ENCODE results near the gene GFER.
"Not testable (repeated sequence)": the region's sequence is repeated elsewhere in the genome, so short reads cannot be mapped to it uniquely, and the experiment has no call there.

Gene GFER

DNA sequence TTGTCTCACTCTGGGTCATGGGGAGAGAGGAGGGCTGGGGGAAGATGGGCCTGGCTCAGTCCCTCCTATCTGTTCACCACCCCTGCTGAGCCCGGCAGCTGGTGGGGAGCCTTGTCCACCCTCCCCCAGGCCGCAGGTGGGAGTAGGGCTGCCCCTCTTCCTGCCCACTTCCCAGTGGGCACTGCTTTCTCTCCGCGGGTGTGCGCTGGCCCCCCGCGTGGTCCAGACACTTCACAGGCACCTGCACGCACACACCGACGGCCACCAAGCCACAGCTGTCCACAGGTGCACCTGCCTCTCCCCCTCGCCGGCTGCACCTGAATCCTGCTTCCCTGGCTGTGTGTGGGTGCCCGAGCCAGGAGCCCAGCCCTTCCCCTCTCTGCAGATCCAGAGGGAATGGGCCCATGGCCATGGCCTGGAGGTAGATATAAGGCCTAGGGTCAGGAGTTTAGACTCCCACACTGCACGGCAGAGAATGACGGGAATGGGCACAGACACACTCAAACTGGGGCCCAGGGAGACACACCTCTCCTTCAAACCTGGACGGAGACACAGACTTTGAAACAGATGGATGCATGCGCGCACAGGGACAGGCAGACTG, 44.7 kb downstream of the GFER start:
- no peak for DNase-seq

DNA sequence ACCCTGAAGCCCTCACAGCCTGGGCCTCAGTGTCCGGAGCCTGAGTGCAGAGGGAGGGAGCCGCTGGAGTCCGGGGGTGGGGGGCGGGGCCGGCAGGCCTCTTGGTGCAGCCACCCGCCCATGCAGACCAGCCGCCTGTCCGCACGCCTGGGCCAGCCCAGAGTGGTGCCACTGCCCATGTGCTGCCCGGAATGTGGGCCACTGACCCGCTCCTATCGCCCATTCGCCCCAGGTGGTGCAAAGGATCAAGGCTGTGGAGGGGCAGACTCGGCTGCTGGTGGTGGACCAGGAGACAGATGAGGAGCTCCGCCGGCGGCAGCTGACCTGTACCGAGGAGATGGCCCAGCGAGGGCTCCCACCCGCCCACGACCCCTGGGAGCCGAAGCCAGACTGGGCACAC, 45.4 kb downstream of the GFER start:
- no peak for DNase-seq

DNA sequence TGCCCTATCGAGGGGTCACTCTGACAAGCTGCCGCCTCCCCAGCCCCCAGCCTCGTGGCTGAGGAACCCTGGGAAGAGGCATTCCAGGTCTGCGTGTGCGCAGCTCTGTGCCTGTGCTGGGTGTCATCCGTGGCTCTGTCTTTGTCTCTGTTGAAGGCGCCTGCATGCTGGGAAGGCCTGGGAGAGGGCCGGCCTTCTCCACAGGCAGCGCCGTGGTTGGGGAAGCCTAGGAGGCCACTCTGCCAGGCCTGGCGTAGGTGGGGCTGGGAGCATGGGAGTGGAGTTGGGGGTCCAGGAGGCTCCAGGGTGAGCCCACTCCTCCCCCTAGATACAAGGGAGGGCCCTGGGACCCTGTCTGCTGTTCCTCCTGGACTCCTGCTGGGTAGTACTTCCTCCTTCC, 46.0 kb downstream of the GFER start:
- DNase-seq: no peak

DNA sequence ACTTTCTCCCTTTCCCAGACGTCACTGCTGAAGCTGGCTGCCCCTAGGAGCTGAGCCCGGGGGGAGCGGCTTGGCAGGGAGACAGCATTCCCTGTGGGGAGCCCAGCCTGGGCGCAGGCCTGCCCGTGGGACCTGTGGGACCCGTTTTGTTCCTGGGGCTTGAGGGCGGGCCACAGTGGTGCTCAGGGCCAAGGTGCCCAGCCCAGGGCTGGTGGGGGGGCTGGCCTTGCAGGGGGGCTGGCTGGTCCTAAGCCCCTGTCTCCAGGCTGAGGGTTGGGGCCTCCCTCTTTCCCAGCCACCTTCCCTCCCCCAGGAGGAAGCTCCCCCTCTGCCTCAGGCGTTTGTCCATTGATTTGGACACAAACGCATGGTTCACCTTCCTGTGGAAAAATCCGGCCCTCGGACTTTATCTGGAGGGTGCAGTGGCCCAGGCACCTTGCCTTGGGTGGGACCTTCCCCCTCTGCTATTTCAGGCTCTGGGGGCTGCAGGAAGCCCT, 47.1 kb downstream of the GFER start:
- DNase-seq: no peak

DNA sequence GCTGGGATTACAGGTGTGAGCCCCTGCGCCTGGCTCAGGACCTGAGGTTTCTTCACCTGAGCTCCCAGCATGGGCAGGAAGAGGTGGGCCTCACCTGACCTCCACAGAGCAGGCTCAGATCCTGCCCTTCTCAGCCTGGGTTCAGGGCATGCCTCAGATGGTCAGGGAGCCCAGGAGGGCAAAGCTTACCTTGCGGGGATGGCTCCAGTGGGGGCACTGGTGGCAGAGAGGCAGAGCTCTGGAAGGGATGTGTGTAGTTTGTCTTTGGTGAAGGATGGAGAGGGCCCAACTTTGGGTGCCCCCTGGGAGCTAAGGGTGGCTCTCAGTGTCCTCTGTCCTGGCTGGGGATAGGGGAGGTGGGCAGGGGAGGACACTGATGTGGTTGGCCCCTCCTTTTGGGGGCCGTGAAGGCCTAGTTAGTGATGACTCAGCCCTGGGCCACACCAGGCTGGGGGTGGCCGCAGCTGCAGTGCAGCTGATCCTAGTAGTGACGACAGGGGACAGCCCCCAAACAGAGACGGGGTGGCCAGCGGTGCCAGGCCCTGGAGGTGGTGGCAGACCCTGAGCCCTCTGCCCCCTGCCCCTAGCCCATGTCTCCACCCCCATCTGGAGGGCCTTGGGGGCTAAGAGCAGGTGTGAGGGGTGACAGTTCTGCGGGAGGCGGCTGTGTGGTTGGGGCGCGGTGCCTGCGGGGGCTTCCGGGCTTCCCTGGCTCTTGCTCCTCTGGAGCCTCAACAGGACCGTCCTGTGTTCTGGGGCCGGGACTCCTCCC, 48.5 kb downstream of the GFER start:
- no peak for DNase-seq

DNA sequence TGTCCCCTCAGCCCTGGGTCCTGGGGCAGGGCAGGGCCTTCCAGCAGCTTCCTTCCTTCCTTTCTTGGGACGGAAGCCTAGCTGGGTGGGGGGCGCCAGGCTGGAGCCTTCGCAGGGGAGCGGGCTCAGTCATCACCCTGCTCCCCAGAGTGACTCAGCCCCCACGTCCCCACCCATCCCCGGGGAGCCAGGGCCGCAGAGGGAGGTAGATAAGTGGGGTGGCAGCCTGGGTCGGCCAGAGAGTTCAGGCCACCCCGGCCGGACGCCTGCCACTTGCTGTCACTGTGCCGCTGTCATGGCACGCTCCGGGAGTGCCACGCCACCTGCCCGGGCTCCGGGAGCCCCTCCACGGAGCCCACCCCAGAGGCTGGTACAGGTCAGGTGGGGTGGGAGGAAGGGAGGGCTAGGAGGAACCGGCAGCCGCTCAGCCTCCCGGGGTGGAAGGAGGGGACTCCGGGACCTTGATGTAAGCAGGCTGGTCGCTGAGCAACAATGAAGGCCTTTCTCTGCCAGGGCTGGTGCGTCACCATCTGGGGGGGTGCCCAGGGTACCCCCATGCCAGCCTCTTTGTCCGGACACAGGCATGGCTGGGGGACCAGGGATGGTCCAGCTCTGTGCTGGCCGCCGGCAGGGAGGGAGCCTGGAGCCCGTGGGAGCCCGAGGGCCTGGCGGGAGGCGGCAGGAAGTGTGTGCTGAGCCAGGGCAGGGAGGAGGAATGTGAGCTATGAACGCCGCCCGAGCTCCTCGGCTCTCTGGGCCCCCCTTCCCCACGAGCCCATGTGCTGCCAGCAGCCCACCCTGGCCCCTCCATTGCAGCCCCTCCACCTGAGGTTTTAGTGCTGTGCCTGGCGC, 49.3 kb downstream of the GFER start:
- DNase-seq: peak; percentile 71

DNA sequence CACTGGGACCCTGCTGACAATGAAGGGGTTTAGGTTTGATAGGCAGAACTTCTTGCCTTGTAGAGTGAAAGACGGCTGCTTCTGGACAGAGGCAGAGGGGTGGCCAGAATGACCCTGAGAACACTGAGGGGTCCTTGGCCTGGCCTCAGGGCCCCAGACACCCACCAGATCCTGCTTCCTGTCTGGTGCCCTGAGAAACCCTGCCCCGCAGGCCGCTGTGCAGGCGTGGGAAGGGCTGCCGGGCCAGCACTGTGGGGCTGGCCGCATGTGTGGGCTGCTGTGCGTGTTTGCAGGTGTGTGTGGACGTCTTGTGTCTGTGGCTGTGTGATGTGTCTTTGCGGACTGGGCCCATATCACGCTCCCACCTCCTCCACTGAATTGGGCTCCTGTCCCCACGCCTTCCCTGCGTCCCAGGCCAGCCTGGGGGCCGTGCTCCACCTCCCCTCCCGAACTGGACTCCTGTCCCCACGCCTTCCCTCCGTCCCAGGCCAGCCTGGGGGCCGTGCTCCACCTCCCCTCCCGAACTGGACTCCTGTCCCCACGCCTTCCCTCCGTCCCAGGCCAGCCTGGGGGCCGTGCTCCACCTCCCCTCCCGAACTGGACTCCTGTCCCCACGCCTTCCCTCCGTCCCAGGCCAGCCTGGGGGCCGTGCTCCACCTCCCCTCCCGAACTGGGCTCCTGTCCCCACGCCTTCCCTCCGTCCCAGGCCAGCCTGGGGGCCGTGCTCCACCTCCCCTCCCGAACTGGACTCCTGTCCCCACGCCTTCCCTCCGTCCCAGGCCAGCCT, 50.1 kb downstream of the GFER start:
- DNase-seq: not testable (repeated sequence)

DNA sequence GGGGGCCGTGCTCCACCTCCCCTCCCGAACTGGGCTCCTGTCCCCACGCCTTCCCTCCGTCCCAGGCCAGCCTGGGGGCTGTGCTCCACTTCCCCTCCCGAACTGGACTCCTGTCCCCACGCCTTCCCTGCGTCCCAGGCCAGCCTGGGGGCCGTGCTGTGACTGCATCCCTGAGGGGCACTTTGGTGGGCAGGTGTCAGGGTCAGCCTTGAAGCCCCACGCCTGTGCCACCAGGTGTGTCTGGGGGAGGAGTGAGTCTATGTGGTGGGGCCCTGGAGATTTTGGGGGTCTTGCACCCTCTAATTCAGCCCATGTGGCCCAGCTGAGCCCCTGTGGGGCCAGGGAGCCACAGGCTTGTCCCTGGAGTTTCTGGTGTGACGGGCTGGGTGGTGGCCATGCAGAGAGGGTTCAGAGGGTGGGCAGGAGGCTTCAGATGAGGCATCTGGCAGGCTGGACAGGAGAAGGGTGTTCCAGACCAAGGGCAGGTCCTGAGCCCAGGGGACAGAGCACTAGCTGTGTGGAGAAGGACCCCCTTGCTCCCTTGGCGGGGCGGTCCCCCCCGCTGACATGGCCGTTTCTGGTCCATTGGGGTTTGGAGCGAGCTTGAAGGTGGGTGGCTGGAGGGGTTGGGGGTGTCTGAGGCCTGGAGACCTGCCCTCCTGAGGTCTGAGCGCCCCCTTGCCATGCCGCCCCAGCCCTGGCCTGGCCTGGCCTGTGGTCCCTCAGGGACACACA, 50.9 kb downstream of the GFER start:
- DNase-seq: no peak

DNA sequence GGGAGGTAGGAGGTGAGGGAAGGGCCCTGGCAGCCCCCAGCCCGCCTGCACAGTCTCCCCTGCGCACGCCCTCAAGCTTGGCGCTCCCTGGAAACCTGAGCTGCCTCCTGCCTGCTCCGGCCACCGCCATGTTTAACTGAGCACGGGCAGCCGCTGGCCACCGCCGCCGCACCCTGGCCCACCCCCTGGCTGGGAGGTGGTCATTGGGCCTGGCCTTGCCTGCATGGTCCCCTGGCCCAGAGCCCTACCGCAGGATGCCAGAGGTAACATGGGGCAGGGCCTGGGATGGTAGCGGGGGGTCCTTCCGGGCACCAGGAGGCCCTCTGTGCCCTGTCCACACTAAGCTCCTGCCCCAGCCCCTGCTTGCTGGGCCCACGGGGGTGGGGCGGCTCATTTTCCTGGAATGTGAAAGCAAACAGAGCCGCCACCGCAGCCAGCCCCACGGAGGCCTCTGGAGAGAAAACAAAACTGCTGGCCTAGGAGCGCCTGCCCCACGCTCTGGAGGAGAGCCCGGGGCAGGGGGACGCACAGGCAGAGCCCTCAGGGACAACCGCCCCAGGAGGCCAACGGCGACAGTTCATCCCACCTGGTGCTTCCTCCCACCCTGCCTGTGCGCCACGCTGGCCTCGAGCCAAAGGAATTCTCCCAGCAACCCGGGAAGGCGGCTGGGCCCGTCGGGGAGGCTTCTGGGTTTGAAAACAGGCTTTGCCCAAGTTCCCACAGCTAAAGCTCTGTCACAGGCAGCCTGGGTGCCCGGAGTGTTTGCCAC, 51.6 kb downstream of the GFER start:
- peak; percentile 69 for DNase-seq

DNA sequence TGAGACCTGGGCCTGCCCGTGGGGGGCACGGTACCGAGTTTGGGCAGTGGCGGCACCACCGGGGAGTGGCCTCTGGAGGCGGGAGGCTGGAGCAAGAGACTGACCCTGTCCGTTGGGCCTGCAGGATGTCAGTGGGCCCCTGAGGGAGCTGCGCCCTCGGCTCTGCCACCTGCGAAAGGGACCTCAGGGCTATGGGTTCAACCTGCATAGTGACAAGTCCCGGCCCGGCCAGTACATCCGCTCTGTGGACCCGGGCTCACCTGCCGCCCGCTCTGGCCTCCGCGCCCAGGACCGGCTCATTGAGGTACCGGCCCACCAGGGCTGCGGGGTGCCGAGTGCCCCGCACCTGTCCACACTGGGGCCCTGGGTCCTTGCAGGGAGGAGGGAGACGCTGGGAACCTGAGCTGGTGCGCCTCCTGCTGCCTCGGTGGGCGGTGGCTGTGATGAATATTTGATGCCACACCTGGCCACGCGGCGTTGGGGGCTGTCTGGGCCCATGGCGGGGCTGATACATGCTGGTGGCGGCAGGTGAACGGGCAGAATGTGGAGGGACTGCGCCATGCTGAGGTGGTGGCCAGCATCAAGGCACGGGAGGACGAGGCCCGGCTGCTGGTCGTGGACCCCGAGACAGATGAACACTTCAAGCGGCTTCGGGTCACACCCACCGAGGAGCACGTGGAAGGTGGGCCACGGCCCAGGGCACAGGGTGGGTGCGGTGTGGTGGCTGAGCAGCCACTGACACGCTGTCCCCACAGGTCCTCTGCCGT, 52.4 kb downstream of the GFER start:
- DNase-seq: no peak

DNA sequence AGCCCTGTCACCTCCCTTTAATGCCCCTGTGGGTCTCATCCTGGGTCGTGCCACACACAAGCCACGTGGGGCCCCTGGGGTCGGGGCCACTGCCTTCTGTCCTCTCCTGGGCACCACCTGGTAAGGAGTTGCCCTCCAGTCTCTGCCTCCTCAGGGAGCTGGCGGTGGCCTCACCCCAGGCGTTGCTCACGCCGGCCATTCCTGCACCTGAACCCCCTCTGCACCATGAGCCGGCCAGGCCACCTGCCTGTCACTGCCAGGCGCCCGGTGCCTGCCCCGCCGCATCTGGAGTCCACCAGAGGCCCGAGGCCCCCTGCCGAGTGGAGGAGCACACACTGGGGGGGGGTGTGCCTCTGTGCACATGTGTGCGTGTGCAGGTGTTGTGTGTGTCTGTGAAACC, 53.1 kb downstream of the GFER start:
- no peak for DNase-seq
